Parathyroid adenoma (tissue), 2 donors: ENCODE results near the gene DIAPH2.

Source experiments
- H2AFZ ChIP-seq: fragments of 300-600 bp; sonication (generic); one replicate; pipeline ENCODE4 v1.7.0; 2017; ENCODE audit warnings: antibody characterized with exemption, mild to moderate bottlenecking
- H3K27ac ChIP-seq: fragments of 300-600 bp; sonication (generic); one replicate; pipeline ENCODE4 v1.7.0; 2017
- H3K27me3 ChIP-seq: fragments of 300-600 bp; sonication (generic); one replicate; pipeline ENCODE4 v1.7.0; 2017; ENCODE audit warnings: low read length; ENCODE audit not compliant: control insufficient read depth, insufficient read depth
- H3K36me3 ChIP-seq: fragments of 300-600 bp; sonication (generic); one replicate; pipeline ENCODE4 v1.7.0; 2017; ENCODE audit warnings: low read length; ENCODE audit not compliant: control insufficient read depth, insufficient read depth
- H3K4me1 ChIP-seq: fragments of 300-600 bp; sonication (generic); one replicate; pipeline ENCODE4 v1.7.0; 2017; ENCODE audit warnings: control low read depth
- H3K4me2 ChIP-seq: fragments of 300-600 bp; sonication (generic); one replicate; pipeline ENCODE4 v1.7.0; 2017; ENCODE audit warnings: low read length
- H3K4me3 ChIP-seq: fragments of 300-600 bp; sonication (generic); one replicate; pipeline ENCODE4 v1.7.0; 2017; ENCODE audit warnings: low read depth, low read length
- H3K79me2 ChIP-seq: fragments of 300-600 bp; sonication (generic); one replicate; pipeline ENCODE4 v1.7.0; 2017; ENCODE audit warnings: control low read depth
- H3K9ac ChIP-seq: fragments of 300-600 bp; sonication (generic); one replicate; pipeline ENCODE4 v1.7.0; 2017; ENCODE audit warnings: mild to moderate bottlenecking
- H3K9me3 ChIP-seq: fragments of 300-600 bp; sonication (generic); one replicate; pipeline ENCODE4 v1.7.0; 2017; ENCODE audit warnings: low read length; ENCODE audit not compliant: control insufficient read depth
- TF ChIP-seq, protein P1 (sequence below): fragments of 300-600 bp; sonication (generic); IDR thresholded peaks from one replicate; pipeline ENCODE4 v1.7.0; 2017; ENCODE audit warnings: antibody characterized with exemption, mild to moderate bottlenecking
- donor health status: primary hyperparathyroidism.

The DIAPH2 gene

GRCh38 chrX:97344724-97345123, 660.1 kb downstream of the DIAPH2 start:
- H2AFZ ChIP-seq: no peak overlapping the region
- H3K9me3 ChIP-seq: no peaks in the 10 kb centered on the region
- no peak overlapping the region for H3K9ac ChIP-seq
- no peaks in the 10 kb centered on the region for H3K4me1 ChIP-seq
- TF ChIP-seq, protein P1, sequence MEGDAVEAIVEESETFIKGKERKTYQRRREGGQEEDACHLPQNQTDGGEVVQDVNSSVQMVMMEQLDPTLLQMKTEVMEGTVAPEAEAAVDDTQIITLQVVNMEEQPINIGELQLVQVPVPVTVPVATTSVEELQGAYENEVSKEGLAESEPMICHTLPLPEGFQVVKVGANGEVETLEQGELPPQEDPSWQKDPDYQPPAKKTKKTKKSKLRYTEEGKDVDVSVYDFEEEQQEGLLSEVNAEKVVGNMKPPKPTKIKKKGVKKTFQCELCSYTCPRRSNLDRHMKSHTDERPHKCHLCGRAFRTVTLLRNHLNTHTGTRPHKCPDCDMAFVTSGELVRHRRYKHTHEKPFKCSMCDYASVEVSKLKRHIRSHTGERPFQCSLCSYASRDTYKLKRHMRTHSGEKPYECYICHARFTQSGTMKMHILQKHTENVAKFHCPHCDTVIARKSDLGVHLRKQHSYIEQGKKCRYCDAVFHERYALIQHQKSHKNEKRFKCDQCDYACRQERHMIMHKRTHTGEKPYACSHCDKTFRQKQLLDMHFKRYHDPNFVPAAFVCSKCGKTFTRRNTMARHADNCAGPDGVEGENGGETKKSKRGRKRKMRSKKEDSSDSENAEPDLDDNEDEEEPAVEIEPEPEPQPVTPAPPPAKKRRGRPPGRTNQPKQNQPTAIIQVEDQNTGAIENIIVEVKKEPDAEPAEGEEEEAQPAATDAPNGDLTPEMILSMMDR: no peak
- no peak overlapping the region for H3K4me3 ChIP-seq
- no peaks in the 10 kb centered on the region for H3K79me2 ChIP-seq
- no peaks in the 10 kb centered on the region for H3K36me3 ChIP-seq
- no peak overlapping the region for H3K4me2 ChIP-seq
- H3K27ac ChIP-seq: no peak overlapping the region
- H3K27me3 ChIP-seq: no peaks in the 10 kb centered on the region

DNA sequence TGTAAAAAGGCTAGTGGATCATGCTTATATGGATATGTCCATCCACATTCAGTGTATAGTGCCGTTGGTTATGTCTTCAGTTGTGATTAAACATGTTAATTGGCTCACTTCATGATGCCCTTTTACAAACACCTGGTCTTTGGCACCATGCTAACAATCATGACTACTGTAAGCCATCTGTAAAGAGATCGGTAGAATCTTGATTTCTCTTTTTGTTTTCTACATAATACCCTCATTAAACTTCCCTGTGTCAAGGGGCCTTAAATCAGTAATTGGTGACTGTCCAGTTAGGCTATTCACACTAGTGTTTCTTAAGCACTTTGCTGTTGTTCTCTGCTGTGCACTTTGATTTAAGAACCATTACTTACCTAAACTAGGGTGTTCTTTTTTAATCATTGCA, 674.3 kb downstream of the DIAPH2 start:
- TF ChIP-seq, protein P1: no peak
- no peak overlapping the region for H3K4me3 ChIP-seq
- no peaks in the 10 kb centered on the region for H3K79me2 ChIP-seq
- H3K27me3 ChIP-seq: no peaks in the 10 kb centered on the region
- no peaks in the 10 kb centered on the region for H3K4me1 ChIP-seq
- no peak overlapping the region for H2AFZ ChIP-seq
- no peaks in the 10 kb centered on the region for H3K9me3 ChIP-seq
- no peaks in the 10 kb centered on the region for H3K36me3 ChIP-seq
- H3K4me2 ChIP-seq: no peak overlapping the region
- H3K9ac ChIP-seq: no peak overlapping the region
- no peak overlapping the region for H3K27ac ChIP-seq

GRCh38 chrX:97363843-97364242, 679.2 kb downstream of the DIAPH2 start:
- TF ChIP-seq, protein P1: no peak
- H3K9ac ChIP-seq: no peak overlapping the region
- no peaks in the 10 kb centered on the region for H3K79me2 ChIP-seq
- no peaks in the 10 kb centered on the region for H3K27me3 ChIP-seq
- H2AFZ ChIP-seq: no peak overlapping the region
- no peak overlapping the region for H3K4me2 ChIP-seq
- no peaks in the 10 kb centered on the region for H3K9me3 ChIP-seq
- no peaks in the 10 kb centered on the region for H3K4me1 ChIP-seq
- no peaks in the 10 kb centered on the region for H3K36me3 ChIP-seq
- no peak overlapping the region for H3K27ac ChIP-seq
- H3K4me3 ChIP-seq: no peak overlapping the region

DNA sequence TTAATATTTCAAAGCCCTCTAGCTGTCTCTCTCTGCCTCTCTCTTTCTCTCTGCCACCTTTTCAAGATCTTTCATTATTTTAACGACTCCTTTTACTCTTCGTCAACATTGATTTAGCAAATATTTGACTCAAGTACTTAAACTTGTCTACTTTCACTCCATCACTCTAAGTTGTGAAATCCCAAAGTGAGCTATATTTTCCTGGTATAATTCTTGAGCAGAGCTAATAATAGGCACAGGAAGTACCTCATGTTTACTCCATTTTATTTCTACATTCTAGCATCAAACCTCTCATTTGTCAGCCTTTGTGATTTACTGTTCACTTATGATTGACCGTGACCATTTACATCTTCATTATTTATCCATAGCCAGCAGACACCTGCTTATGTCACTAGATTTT, 681.6 kb downstream of the DIAPH2 start:
- Histone ChIP-seq H3K79me2 (no peaks in the 10 kb centered on the region), H3K4me3 (no peak overlapping the region), H3K4me1 (no peaks in the 10 kb centered on the region), H2AFZ (no peak overlapping the region), H3K36me3 (no peaks in the 10 kb centered on the region), H3K27ac (no peak overlapping the region), H3K4me2 (no peak overlapping the region), H3K9me3 (no peaks in the 10 kb centered on the region), H3K27me3 (no peaks in the 10 kb centered on the region), H3K9ac (no peak overlapping the region)
- TF ChIP-seq, protein P1: no peak

DNA sequence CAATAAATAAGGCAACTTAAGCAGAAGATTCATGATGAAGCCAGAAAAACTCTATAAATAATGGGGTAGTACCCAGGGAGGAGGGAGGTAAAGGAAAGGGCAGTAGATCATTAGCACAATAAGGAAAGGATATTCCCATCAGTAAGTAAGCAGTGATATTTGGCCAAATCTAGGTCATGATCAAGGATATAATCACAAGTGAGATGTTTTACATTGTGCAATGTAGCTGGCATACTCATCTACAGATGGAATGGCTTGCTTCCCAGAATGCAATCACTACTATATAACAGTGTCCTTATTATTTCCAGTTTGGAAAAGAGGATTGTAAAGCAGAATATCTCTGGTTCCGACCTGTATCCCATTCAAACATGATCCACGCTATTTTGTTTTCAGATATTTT, 682.5 kb downstream of the DIAPH2 start:
- Histone ChIP-seq H3K27ac (no peak overlapping the region), H3K4me1 (no peaks in the 10 kb centered on the region), H3K4me3 (no peak overlapping the region), H3K79me2 (no peaks in the 10 kb centered on the region), H3K9me3 (no peaks in the 10 kb centered on the region), H3K4me2 (no peak overlapping the region), H2AFZ (no peak overlapping the region), H3K27me3 (no peaks in the 10 kb centered on the region), H3K9ac (no peak overlapping the region), H3K36me3 (no peaks in the 10 kb centered on the region)
- TF ChIP-seq, protein P1: no peak
